Upper lobe of left lung (tissue), 6 donors: ENCODE measurements around the gene TTI1. TPM values are rescaled to one million over a fixed set of nuclear protein-coding genes. Genes with fewer than 3 reads are reported as not detected.
A peak's percentile ranks its signal among the peaks of the same experiment; 100 is the strongest.

Experiments used
- ATAC-seq, 2 donors: fragments of 200-7000 bp; cut with Tn5 transposase; one replicate each; pipeline ENCODE4 v1.9.1; 2022; ENCODE audit warnings: mild to moderate bottlenecking in 2 of 2, moderate library complexity in 2 of 2; ENCODE audit not compliant: low FRiP score in 2 of 2
- DNase-seq, 2 donors: peaks; one replicate each; pipeline ENCODE4 v3.0.0-alpha.2; 2019 to 2020
- H3K27ac ChIP-seq, 4 donors: fragments of 200-600 bp; sonication (generic); one replicate each; pipeline ENCODE4 v1.5.1; 2016 to 2019
- H3K27me3 ChIP-seq, 4 donors: fragments of 200-600 bp; sonication (generic); one replicate each; pipeline ENCODE4 v1.5.1; 2017 to 2019
- H3K36me3 ChIP-seq, 4 donors: fragments of 200-600 bp; sonication (generic); one replicate each; pipeline ENCODE4 v1.5.1; 2016 to 2019
- H3K4me1 ChIP-seq, 4 donors: fragments of 200-600 bp; sonication (generic); one replicate each; pipeline ENCODE4 v1.5.1; 2018 to 2019
- H3K4me3 ChIP-seq, 4 donors: fragments of 200-600 bp; sonication (generic); one replicate each; pipeline ENCODE4 v1.5.1; 2017 to 2019; ENCODE audit warnings: mild to moderate bottlenecking in 2 of 4, moderate library complexity in 1 of 4
- H3K9me3 ChIP-seq, 4 donors: fragments of 200-600 bp; sonication (generic); one replicate each; pipeline ENCODE4 v1.5.1; 2018 to 2019
- CTCF ChIP-seq, 6 experiments: fragments of 450-650 bp in 4 of 6; fragments of 200-600 bp in 2 of 6; sonication (generic) in 2 of 6; IDR thresholded peaks; one replicate each; pipeline ENCODE4 v1.5.1; 2016 to 2019; ENCODE audit warnings: antibody characterized with exemption in 6 of 6
- EP300 ChIP-seq, 4 donors: sonication (generic); formaldehyde crosslinking; IDR thresholded peaks; one replicate each; pipeline ENCODE4 v1.5.1; 2017; ENCODE audit warnings: antibody characterized with exemption in 4 of 4, control low read depth in 2 of 4
- POLR2A ChIP-seq, 4 donors: fragments of 450-650 bp; IDR thresholded peaks; one replicate each; pipeline ENCODE4 v1.5.1; 2016 to 2017; ENCODE audit warnings: antibody characterized with exemption in 4 of 4, mild to moderate bottlenecking in 2 of 4
- POLR2AphosphoS5 ChIP-seq, 2 donors: sonication (generic); formaldehyde crosslinking; IDR thresholded peaks; one replicate each; pipeline ENCODE4 v1.5.1; 2017; ENCODE audit warnings: antibody characterized with exemption in 2 of 2
- WGBS, 2 donors: methylation state at CpG; one replicate each; pipeline ENCODE4 v1.1.5; 2017 to 2018; 5-methylcytosine and 5-hydroxymethylcytosine counted together
- total RNA-seq, 6 donors: library from RNA; depleted of rRNA in 4 of 6; stranded (reverse); fragments of >200 nt in 4 of 6; gene quantifications; one replicate each; pipeline versions ENCODE4 v1.1.0 to v1.2.1, GENCODE V29; 2016 to 2021
- donor health status: DM: no; HTN: no; CAD: no; lungs with moderate emphysema.
- donor health status: DM: no; HTN: yes; CAD: no; lungs with severe emphysema.

The TTI1 gene
- total RNA-seq, 6 donors from 2014 or later, result 11.2 to 30.4 (median 15.1) TPM

- Histone ChIP-seq H3K4me3 (no peak overlapping the region), H3K27me3 (no peaks in the 10 kb centered on the region), H3K9me3 (no peaks in the 10 kb centered on the region), H3K4me1 (peaks cover 31 to 34% (median 32%) of the 10 kb centered on the region in 4 donors), H3K27ac (peak overlapping the region in 3 of 4 donors; percentile 37 to 72 (median 41)), H3K36me3 (peaks cover 4 to 47% (median 25%) of the 10 kb centered on the region in 4 donors)
- WGBS, 2 donors, result 38 to 45% methylated on average over 1 of the region's 1 CpG
- TF ChIP-seq EP300 (IDR thresholded peaks at IDR 0.05) (no peak), POLR2A (IDR thresholded peaks at IDR 0.05) (no peak), POLR2AphosphoS5 (IDR thresholded peaks at IDR 0.05) (no peak), CTCF (IDR thresholded peaks at IDR 0.05) (no peak)
- ATAC-seq (no peak), DNase-seq (no peak)
These were observed 39.6 kb upstream of the TTI1 start for GRCh38 chr20:38072898-38073297.

GRCh38 chr20:38067717-38068365, 34.6 kb upstream of the TTI1 start:
- peaks cover 2 to 15% (median 9%) of the 10 kb centered on the region in 4 donors for H3K4me1 ChIP-seq
- H3K4me3 ChIP-seq, result no peak overlapping the region
- peaks cover 4 to 91% (median 54%) of the 10 kb centered on the region in 4 donors for H3K36me3 ChIP-seq

GRCh38 chr20:38066969-38067716, 33.9 kb upstream of the TTI1 start:
- Histone ChIP-seq H3K4me3 (no peak overlapping the region), H3K27me3 (no peaks in the 10 kb centered on the region), H3K9me3 (no peaks in the 10 kb centered on the region), H3K36me3 (peaks cover 4 to 96% (median 58%) of the 10 kb centered on the region in 4 donors), H3K27ac (peak overlapping the region in 3 of 4 donors; percentile 14 to 61 (median 26)), H3K4me1 (peaks cover 2 to 14% (median 9%) of the 10 kb centered on the region in 4 donors)
- no peak for ATAC-seq
- peak in 1 of 2 donors; percentile 65 for DNase-seq
- 57 to 81% methylated on average over 9 of the region's 9 CpGs for WGBS, 2 donors
- TF ChIP-seq CTCF (IDR thresholded peaks at IDR 0.05), result no peak
- TF ChIP-seq POLR2A (IDR thresholded peaks at IDR 0.05), result no peak
- TF ChIP-seq POLR2AphosphoS5 (IDR thresholded peaks at IDR 0.05), result peak; percentile 36 to 45
- TF ChIP-seq EP300 (IDR thresholded peaks at IDR 0.05), result peak in 2 of 4 donors; percentile 42 to 96

More at GRCh38 chr20:38067717-38068365, 34.6 kb upstream of the TTI1 start:
- WGBS, 2 donors, result 90 to 92% methylated on average over 15 of the region's 15 CpGs
- DNase-seq (no peak), ATAC-seq (no peak)
- TF ChIP-seq EP300 (IDR thresholded peaks at IDR 0.05) (no peak), POLR2AphosphoS5 (IDR thresholded peaks at IDR 0.05) (no peak), CTCF (IDR thresholded peaks at IDR 0.05) (no peak), POLR2A (IDR thresholded peaks at IDR 0.05) (no peak)
- H3K27me3 ChIP-seq, result no peaks in the 10 kb centered on the region
- peak overlapping the region in 2 of 4 donors; percentile 18 to 61 for H3K27ac ChIP-seq
- H3K9me3 ChIP-seq, result no peaks in the 10 kb centered on the region

- ATAC-seq (no peak), DNase-seq (peak in 1 of 2 donors; percentile 61)
- no peak for TF ChIP-seq CTCF (IDR thresholded peaks at IDR 0.05)
- TF ChIP-seq POLR2A (IDR thresholded peaks at IDR 0.05), result no peak
- TF ChIP-seq EP300 (IDR thresholded peaks at IDR 0.05), result no peak
- no peak for TF ChIP-seq POLR2AphosphoS5 (IDR thresholded peaks at IDR 0.05)
- H3K27ac ChIP-seq, result no peak overlapping the region
- no peaks in the 10 kb centered on the region for H3K27me3 ChIP-seq
- peaks cover 3 to 95% (median 57%) of the 10 kb centered on the region in 4 donors for H3K36me3 ChIP-seq
- H3K9me3 ChIP-seq, result no peaks in the 10 kb centered on the region
- H3K4me1 ChIP-seq, result peaks cover 2 to 14% (median 9%) of the 10 kb centered on the region in 4 donors
- H3K4me3 ChIP-seq, result no peak overlapping the region
- 76 to 84% methylated on average over 10 of the region's 10 CpGs for WGBS, 2 donors
These were observed 32.6 kb upstream of the TTI1 start for GRCh38 chr20:38065764-38066375.
